Breast epithelium (tissue), 3 donors: ENCODE measurements around the gene SKP1.

ENCODE experiments used
- CTCF ChIP-seq, 3 donors: fragments of 450-650 bp; IDR thresholded peaks; one replicate each; pipeline ENCODE4 v1.5.1; 2016 to 2017; ENCODE audit warnings: antibody characterized with exemption in 3 of 3, mild to moderate bottlenecking in 3 of 3, moderate library complexity in 3 of 3
- POLR2A ChIP-seq: fragments of 450-650 bp; IDR thresholded peaks from one replicate; pipeline ENCODE4 v1.6.1; 2016; ENCODE audit warnings: antibody characterized with exemption, mild to moderate bottlenecking, moderate library complexity
- POLR2AphosphoS5 ChIP-seq, 3 donors: sonication (generic); formaldehyde crosslinking; IDR thresholded peaks; one replicate each; pipeline ENCODE4 v1.6.1; 2017; ENCODE audit warnings: antibody characterized with exemption in 3 of 3

GRCh38 chr5:134183481-134183880 is 6.7 kb upstream of the SKP1 start:
- TF ChIP-seq CTCF (IDR thresholded peaks at IDR 0.05) (no peak), POLR2AphosphoS5 (IDR thresholded peaks at IDR 0.05) (no peak), POLR2A (no peak)
